ENCODE measurements around the gene NME8. TPM values are rescaled to one million over a fixed set of nuclear protein-coding genes. Genes with fewer than 3 reads are reported as not detected.
A peak's percentile ranks its signal among the peaks of the same experiment; 100 is the strongest.

NME8 gene
- total RNA-seq, 1 experiment from 2014 or later, result not detected

DNA sequence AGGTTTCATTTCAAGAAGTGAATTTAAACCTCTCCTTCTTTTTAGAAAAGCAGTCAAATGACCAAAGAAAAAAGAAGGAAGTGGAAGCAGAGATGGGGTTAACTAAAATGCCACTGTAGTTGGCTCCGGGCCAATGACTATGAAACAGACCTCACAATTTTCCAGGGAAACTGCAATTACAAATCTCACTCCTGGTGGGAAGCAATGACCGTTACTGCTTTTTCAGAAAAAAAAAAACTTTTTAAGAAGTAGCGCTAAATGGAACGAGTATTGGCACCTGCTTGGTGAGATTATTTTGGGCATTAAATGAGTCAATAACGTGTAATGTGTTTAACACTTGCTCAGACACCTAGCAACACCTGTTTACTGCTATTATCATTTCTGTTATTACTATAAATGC lies 67.0 kb downstream of the NME8 start:
- intact Hi-C loops (cut with micrococcal nuclease), result loop anchor here (5.0 kb wide), 1 partner anchor 307 kb away; no protein-coding TSS in a partner anchor
- Histone ChIP-seq H3K4me3 (replicated peaks in 1 of 2; ENCODE audit: low read depth in 1 of 2, low read length in 2 of 2) (no peak overlapping the region), H3K4me1 (ENCODE audit: control insufficient read depth in 1 of 2, insufficient read depth in 2 of 2, low read length in 2 of 2) (peaks cover 6 to 10% of the 10 kb centered on the region in 2 experiments; a peak in 2 of 4 replicates), H3K9me2 (ENCODE audit: insufficient read depth) (no peaks in the 10 kb centered on the region), H3K9ac (ENCODE audit: low read length) (no peak overlapping the region), H3K9me3 (ENCODE audit: control insufficient read depth in 1 of 2, insufficient read depth in 1 of 2, low read depth in 1 of 2, low read length in 2 of 2) (no peaks in the 10 kb centered on the region), H3K36me3 (ENCODE audit: control insufficient read depth in 1 of 2, insufficient read depth in 2 of 2, low read length in 2 of 2) (no peaks in the 10 kb centered on the region), H3K4me2 (ENCODE audit: low read length) (no peak overlapping the region), H3K79me2 (ENCODE audit: insufficient read depth, low read length) (no peaks in the 10 kb centered on the region), H2AFZ (ENCODE audit: low read depth, low read length, poor library complexity, severe bottlenecking) (no peak overlapping the region), H3K27me3 (ENCODE audit: insufficient read depth, low read length) (peaks cover 3% of the 10 kb centered on the region; the same call in 1 of the 2 replicates), H4K20me1 (ENCODE audit: insufficient read depth) (no peaks in the 10 kb centered on the region), H3K27ac (ENCODE audit: low read depth, low read length) (no peak overlapping the region)
- RAD21 ChIA-PET (ENCODE audit: low non-redundant PET in 1 of 2, low total read pairs in 2 of 2, uncharacterized antibody in 2 of 2, unreplicated experiment in 2 of 2), result no interaction called here
- TF ChIP-seq, protein P1, sequence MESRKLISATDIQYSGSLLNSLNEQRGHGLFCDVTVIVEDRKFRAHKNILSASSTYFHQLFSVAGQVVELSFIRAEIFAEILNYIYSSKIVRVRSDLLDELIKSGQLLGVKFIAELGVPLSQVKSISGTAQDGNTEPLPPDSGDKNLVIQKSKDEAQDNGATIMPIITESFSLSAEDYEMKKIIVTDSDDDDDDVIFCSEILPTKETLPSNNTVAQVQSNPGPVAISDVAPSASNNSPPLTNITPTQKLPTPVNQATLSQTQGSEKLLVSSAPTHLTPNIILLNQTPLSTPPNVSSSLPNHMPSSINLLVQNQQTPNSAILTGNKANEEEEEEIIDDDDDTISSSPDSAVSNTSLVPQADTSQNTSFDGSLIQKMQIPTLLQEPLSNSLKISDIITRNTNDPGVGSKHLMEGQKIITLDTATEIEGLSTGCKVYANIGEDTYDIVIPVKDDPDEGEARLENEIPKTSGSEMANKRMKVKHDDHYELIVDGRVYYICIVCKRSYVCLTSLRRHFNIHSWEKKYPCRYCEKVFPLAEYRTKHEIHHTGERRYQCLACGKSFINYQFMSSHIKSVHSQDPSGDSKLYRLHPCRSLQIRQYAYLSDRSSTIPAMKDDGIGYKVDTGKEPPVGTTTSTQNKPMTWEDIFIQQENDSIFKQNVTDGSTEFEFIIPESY (IDR thresholded peaks at IDR 0.05; ENCODE audit: extremely low read depth, insufficient replicate concordance, low read length), result no peak
- TF ChIP-seq CBX3 (IDR thresholded peaks at IDR 0.05; ENCODE audit: low read depth) (no peak), FOSL1 (IDR thresholded peaks at IDR 0.05; ENCODE audit: low read depth) (no peak), POLR2A (IDR thresholded peaks at IDR 0.05; ENCODE audit: borderline replicate concordance, extremely low read depth, insufficient read depth, insufficient read length) (no peak), CEBPB (IDR thresholded peaks at IDR 0.05; ENCODE audit: low read depth) (no peak), RAD21 (IDR thresholded peaks at IDR 0.05; ENCODE audit: low read depth) (no peak)
- BruUV-seq (replicated peaks), result no TSS peak
- CTCF ChIA-PET, result no interaction called here
- POLR2A ChIA-PET, result no interaction called here
- DNase-seq (ENCODE audit: low read depth, low spot score) (no peak), ATAC-seq (no peak)

DNA sequence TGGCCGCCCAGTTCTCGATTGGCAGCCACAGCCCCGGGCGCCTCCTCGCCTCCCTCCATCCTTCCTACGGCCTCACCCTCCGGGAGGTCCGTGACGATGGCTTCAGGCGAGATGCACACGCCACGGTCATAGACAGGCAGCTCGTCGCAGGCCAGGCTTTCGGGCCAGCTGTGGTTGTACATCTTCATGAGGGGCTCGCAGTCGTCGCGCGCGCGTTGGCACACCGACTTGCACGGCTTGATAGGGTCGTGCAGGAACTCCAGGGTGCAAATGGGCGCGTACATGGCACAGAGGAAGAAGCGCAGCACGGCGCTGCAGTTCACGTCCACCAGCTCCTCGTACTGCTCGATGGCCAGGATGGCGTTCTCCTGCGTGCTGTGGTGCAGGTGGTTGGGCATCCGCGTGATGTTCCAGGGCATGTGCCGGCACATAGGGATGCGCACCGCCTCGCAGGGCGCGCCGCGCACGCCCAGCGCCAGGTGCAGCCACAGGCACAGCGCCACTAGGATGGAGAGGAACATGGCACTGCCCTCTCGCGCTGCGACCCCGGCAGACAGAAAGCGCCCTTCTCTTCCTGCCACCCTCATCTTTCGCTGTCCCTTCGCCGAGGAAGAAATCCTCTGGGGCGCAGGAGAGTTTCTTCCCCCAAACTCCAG lies 67.7 kb downstream of the NME8 start:
- ATAC-seq, result no peak
- peaks cover 3% of the 10 kb centered on the region; the same call in 1 of the 2 replicates for H3K27me3 ChIP-seq (ENCODE audit: insufficient read depth, low read length)
- intact Hi-C loops (cut with micrococcal nuclease), result loop anchor here (5.0 kb wide), 1 partner anchor 306 kb away; no protein-coding TSS in a partner anchor
- no peak overlapping the region for H3K4me3 ChIP-seq (replicated peaks in 1 of 2; ENCODE audit: low read depth in 1 of 2, low read length in 2 of 2)
- H4K20me1 ChIP-seq (ENCODE audit: insufficient read depth), result no peaks in the 10 kb centered on the region
- BruUV-seq (replicated peaks), result no TSS peak
- H3K36me3 ChIP-seq (ENCODE audit: control insufficient read depth in 1 of 2, insufficient read depth in 2 of 2, low read length in 2 of 2), result no peaks in the 10 kb centered on the region
- H2AFZ ChIP-seq (ENCODE audit: low read depth, low read length, poor library complexity, severe bottlenecking), result no peak overlapping the region
- RAD21 ChIA-PET (ENCODE audit: low non-redundant PET in 1 of 2, low total read pairs in 2 of 2, uncharacterized antibody in 2 of 2, unreplicated experiment in 2 of 2), result no interaction called here
- peak overlapping the region; percentile 71 for H3K4me2 ChIP-seq (ENCODE audit: low read length)
- CTCF ChIA-PET, result interaction anchor here (1.9 to 2.5 kb wide), 2 partner anchors 299 to 453 kb away, joined by 8 to 9 read pairs; no protein-coding TSS in a partner anchor
- DNase-seq (ENCODE audit: low read depth, low spot score), result no peak
- TF ChIP-seq, protein P2, sequence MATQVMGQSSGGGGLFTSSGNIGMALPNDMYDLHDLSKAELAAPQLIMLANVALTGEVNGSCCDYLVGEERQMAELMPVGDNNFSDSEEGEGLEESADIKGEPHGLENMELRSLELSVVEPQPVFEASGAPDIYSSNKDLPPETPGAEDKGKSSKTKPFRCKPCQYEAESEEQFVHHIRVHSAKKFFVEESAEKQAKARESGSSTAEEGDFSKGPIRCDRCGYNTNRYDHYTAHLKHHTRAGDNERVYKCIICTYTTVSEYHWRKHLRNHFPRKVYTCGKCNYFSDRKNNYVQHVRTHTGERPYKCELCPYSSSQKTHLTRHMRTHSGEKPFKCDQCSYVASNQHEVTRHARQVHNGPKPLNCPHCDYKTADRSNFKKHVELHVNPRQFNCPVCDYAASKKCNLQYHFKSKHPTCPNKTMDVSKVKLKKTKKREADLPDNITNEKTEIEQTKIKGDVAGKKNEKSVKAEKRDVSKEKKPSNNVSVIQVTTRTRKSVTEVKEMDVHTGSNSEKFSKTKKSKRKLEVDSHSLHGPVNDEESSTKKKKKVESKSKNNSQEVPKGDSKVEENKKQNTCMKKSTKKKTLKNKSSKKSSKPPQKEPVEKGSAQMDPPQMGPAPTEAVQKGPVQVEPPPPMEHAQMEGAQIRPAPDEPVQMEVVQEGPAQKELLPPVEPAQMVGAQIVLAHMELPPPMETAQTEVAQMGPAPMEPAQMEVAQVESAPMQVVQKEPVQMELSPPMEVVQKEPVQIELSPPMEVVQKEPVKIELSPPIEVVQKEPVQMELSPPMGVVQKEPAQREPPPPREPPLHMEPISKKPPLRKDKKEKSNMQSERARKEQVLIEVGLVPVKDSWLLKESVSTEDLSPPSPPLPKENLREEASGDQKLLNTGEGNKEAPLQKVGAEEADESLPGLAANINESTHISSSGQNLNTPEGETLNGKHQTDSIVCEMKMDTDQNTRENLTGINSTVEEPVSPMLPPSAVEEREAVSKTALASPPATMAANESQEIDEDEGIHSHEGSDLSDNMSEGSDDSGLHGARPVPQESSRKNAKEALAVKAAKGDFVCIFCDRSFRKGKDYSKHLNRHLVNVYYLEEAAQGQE (IDR thresholded peaks at IDR 0.05; ENCODE audit: low read depth), result no peak
- no peak for TF ChIP-seq EZH2phosphoT487 (IDR thresholded peaks at IDR 0.05; ENCODE audit: borderline replicate concordance)
- TF ChIP-seq CEBPB (IDR thresholded peaks at IDR 0.05; ENCODE audit: low read depth), result no peak
- no peak for TF ChIP-seq ZFX (IDR thresholded peaks at IDR 0.05)
- no peak for TF ChIP-seq POLR2AphosphoS5 (IDR thresholded peaks at IDR 0.05; ENCODE audit: low read depth, low read length)
- no peak for TF ChIP-seq JUND (IDR thresholded peaks at IDR 0.05)
- no peak for TF ChIP-seq YY1 (IDR thresholded peaks at IDR 0.05; ENCODE audit: extremely low read depth, insufficient replicate concordance, low read depth, low read length)
- no peak for TF ChIP-seq ZNF274 (IDR thresholded peaks at IDR 0.05; ENCODE audit: low read depth, low read length)
- TF ChIP-seq TCF7L2 (IDR thresholded peaks at IDR 0.05; ENCODE audit: borderline replicate concordance, extremely low read depth, insufficient read depth, insufficient read length), result no peak
- no peak overlapping the region for H3K27ac ChIP-seq (ENCODE audit: low read depth, low read length)
- peaks cover 6 to 11% of the 10 kb centered on the region in 2 experiments; a peak in 2 of 4 replicates for H3K4me1 ChIP-seq (ENCODE audit: control insufficient read depth in 1 of 2, insufficient read depth in 2 of 2, low read length in 2 of 2)
- no peaks in the 10 kb centered on the region for H3K9me3 ChIP-seq (ENCODE audit: control insufficient read depth in 1 of 2, insufficient read depth in 1 of 2, low read depth in 1 of 2, low read length in 2 of 2)
- no peaks in the 10 kb centered on the region for H3K79me2 ChIP-seq (ENCODE audit: insufficient read depth, low read length)
- no peak overlapping the region for H3K9ac ChIP-seq (ENCODE audit: low read length)
- no peaks in the 10 kb centered on the region for H3K9me2 ChIP-seq (ENCODE audit: insufficient read depth)
- POLR2A ChIA-PET, result no interaction called here
